HCT116 (cell line): Measurements from ENCODE around the gene ATRIP.

Source experiments
- ATF3 ChIP-seq: IDR thresholded peaks from 2 replicates; pipeline ENCODE4 v1.6.1; 2012
- CTCF ChIP-seq, 3 experiments: fragments of 200-600 bp in 1 of 3; sonication (generic) in 1 of 3; IDR thresholded peaks in 2 of 3; conservative IDR thresholded peaks in 1 of 3; 2 replicates each; pipeline ENCODE4 v1.5.1; 2012 to 2017; ENCODE audit warnings: low read depth in 2 of 3, low read length in 2 of 3, antibody characterized with exemption in 1 of 3, borderline replicate concordance in 1 of 3, control low read depth in 1 of 3, mild to moderate bottlenecking in 1 of 3, mixed read lengths in 1 of 3, mixed run types in 1 of 3, moderate library complexity in 1 of 3; ENCODE audit not compliant: insufficient read depth in 1 of 3
- EZH2 ChIP-seq: fragments of 200-600 bp; sonication (generic); IDR thresholded peaks from 2 replicates; pipeline ENCODE4 v1.6.1; 2017; ENCODE audit warnings: antibody characterized with exemption, mixed run types
- EZH2phosphoT487 ChIP-seq: fragments of 200-600 bp; IDR thresholded peaks from 2 replicates; pipeline ENCODE4 v1.6.1; 2018; ENCODE audit warnings: antibody characterized with exemption, borderline replicate concordance
- POLR2A ChIP-seq: IDR thresholded peaks from 2 replicates; pipeline ENCODE4 v1.7.0; 2011; ENCODE audit warnings: borderline replicate concordance; ENCODE audit not compliant: insufficient read depth, insufficient read length; ENCODE audit errors: extremely low read depth
- POLR2AphosphoS5 ChIP-seq: IDR thresholded peaks from 2 replicates; pipeline ENCODE4 v1.6.1; 2011; ENCODE audit warnings: mild to moderate bottlenecking, low read depth, low read length, moderate library complexity
- RAD21 ChIP-seq: IDR thresholded peaks from 2 replicates; pipeline ENCODE4 v1.6.1; 2012; ENCODE audit warnings: low read depth, mild to moderate bottlenecking
- REST ChIP-seq: IDR thresholded peaks from 2 replicates; pipeline ENCODE4 v1.6.1; 2012; ENCODE audit warnings: low read depth
- SP1 ChIP-seq: IDR thresholded peaks from 2 replicates; pipeline ENCODE4 v1.6.1; 2012; ENCODE audit warnings: low read depth

GRCh38 chr3:48409291-48410201, 37.0 kb upstream of the ATRIP start:
- TF ChIP-seq EZH2 (no peak), CTCF (IDR thresholded peaks at IDR 0.05 in 2 of 3, conservative IDR thresholded peaks at IDR 0.05 in 1 of 3; ENCODE audit: borderline replicate concordance in 1 of 3, insufficient read depth in 1 of 3, low read depth in 2 of 3, low read length in 2 of 3) (no peak), SP1 (no peak), POLR2AphosphoS5 (no peak), POLR2A (no peak), REST (no peak), ATF3 (no peak), EZH2phosphoT487 (no peak), RAD21 (no peak)
